Inflammatory macrophage treated with lipopolysaccharide for 4 hours (primary cell): ENCODE results near the gene AKR1D1.
"Not testable (repeated sequence)": the region's sequence is repeated elsewhere in the genome, so short reads cannot be mapped to it uniquely, and the experiment has no call there.

Source experiments
- DNase-seq: peaks from one replicate; pipeline ENCODE4 v3.0.0-alpha.2; 2020

Gene AKR1D1

GRCh38 chr7:138076196-138076595 is at the start of gene AKR1D1:
AKR1D1 (plus strand) TSS chr7:138076459; CDS start chr7:138076519, 60 bp downstream.
- no peak for DNase-seq

- DNase-seq = no peak
Observed at GRCh38 chr7:138027100-138027499, 49.2 kb upstream of the AKR1D1 start.

- DNase-seq = no peak
Observed at GRCh38 chr7:138029126-138029525, 47.1 kb upstream of the AKR1D1 start.

- DNase-seq = peak; percentile 19
Observed at GRCh38 chr7:138029941-138030340, 46.3 kb upstream of the AKR1D1 start.

GRCh38 chr7:138030679-138031351 is 45.4 kb upstream of the AKR1D1 start:
- DNase-seq = peak; percentile 80

GRCh38 chr7:138032186-138032585 is 44.1 kb upstream of the AKR1D1 start:
- peak; percentile 3 for DNase-seq

- no peak for DNase-seq
Observed at GRCh38 chr7:138032770-138033169, 43.5 kb upstream of the AKR1D1 start.

GRCh38 chr7:138033241-138033640 is 43.0 kb upstream of the AKR1D1 start:
- no peak for DNase-seq

- no peak for DNase-seq
Observed at GRCh38 chr7:138036135-138036534, 40.1 kb upstream of the AKR1D1 start.

GRCh38 chr7:138040063-138040462 is 36.2 kb upstream of the AKR1D1 start:
- DNase-seq = not testable (repeated sequence)

GRCh38 chr7:138044897-138045296 is 31.4 kb upstream of the AKR1D1 start:
- no peak for DNase-seq

- no peak for DNase-seq
Observed at GRCh38 chr7:138047907-138048306, 28.4 kb upstream of the AKR1D1 start.

- no peak for DNase-seq
Observed at GRCh38 chr7:138049505-138050116, 26.6 kb upstream of the AKR1D1 start.

- not testable (repeated sequence) for DNase-seq
Observed at GRCh38 chr7:138051712-138052247, 24.5 kb upstream of the AKR1D1 start.

GRCh38 chr7:138052696-138053095 is 23.6 kb upstream of the AKR1D1 start:
- DNase-seq = no peak

GRCh38 chr7:138055698-138056097 is 20.6 kb upstream of the AKR1D1 start:
- DNase-seq = not testable (repeated sequence)

- DNase-seq = no peak
Observed at GRCh38 chr7:138063400-138063799, 12.9 kb upstream of the AKR1D1 start.

- peak; percentile 9 for DNase-seq
Observed at GRCh38 chr7:138064856-138065357, 11.4 kb upstream of the AKR1D1 start.

GRCh38 chr7:138065827-138066226 is 10.4 kb upstream of the AKR1D1 start:
- no peak for DNase-seq

- no peak for DNase-seq
Observed at GRCh38 chr7:138066954-138067394, 9.3 kb upstream of the AKR1D1 start.

GRCh38 chr7:138067774-138068173 is 8.5 kb upstream of the AKR1D1 start:
- no peak for DNase-seq

- DNase-seq = no peak
Observed at GRCh38 chr7:138070908-138071307, 5.4 kb upstream of the AKR1D1 start.

GRCh38 chr7:138072726-138073125 is 3.5 kb upstream of the AKR1D1 start:
- DNase-seq = no peak

- DNase-seq = no peak
Observed at GRCh38 chr7:138074121-138074520, 2.1 kb upstream of the AKR1D1 start.
